NCI-H2196 treated with DMSO at 0.1 percent for 48 hours (cell line): ENCODE measurements around the gene CEP295NL.
A peak's percentile ranks its signal among the peaks of the same experiment; 100 is the strongest.
"Not testable (repeated sequence)": the region's sequence is repeated elsewhere in the genome, so short reads cannot be mapped to it uniquely, and the experiment has no call there.

Source experiments
- DNase-seq: peaks from one replicate; lab custom pipeline; 2025; ENCODE audit not compliant: unreplicated experiment; lab: John Stamatoyannopoulos, UW

Gene CEP295NL

DNA sequence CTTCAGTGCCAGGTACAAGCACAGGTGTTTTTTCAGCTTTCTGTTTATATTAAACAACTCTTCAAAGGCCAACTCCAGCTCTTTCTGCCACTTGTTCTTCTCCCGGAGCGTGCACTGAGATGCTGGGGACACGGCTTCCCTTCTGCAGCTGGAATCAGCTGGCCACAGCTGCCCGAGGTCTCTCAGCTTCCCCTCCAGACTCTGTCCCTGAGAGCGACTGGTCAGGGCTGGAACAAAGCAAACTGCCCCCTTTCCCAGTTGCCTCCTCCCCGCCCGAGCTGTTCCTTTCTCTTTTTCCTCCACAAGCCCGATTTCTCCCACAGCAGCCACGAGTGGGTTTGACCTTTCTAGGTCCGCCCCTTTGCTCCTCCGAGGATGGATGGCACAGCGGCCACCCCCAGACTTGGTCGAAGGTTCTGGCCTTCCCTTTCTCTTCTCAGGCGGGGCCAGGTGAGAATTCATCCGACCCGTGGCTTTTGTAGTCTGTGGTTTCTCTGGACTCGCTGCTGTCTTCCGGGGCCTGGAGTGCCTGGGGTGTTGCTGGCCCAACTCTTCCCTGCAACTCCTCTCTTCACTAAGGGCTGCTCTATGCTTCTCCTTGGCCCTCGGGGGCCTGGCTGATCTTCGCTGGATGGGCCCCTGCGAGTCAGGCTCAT, 11.5 kb downstream of the CEP295NL start:
- no peak for DNase-seq

- no peak for DNase-seq
These were observed 12.5 kb downstream of the CEP295NL start for GRCh38 chr17:78890498-78890897.

DNA sequence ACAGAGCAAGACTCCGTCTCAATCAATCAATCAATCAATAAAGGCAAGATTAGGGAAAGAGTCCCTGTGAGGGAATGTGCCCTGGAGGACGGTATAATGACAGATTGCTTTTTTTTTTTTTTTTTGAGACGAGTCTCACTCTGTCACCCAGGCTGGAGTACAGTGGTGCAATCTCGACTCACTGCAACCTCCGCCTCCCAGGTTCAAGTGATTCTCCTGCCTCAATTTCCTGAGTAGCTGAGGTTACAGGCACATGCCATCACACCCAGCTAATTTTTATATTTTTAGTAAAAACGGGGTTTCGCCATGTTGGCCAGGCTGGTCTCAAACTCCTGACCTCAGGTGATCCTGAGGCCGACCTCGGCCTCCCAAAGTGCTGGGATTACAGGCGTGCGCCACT, 12.9 kb downstream of the CEP295NL start:
- DNase-seq = not testable (repeated sequence)

DNA sequence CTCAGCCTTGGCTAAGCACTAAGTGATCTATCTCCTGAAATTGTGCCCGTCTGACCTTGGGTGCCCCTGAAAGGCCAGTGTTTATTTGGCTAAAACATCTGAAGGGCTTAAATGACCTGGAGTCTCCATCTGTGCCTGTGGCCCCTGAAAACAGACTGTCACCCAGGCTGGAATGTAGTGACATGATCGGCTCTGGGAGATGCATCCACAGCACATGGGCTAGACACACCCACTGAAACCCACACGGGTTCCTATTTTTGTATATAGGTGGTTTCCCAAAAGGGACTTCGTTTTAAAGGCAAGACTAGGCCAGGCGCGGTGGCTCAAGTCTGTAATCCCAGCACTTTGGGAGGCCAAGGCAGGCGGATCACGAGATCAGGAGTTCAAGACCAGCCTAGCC, 13.5 kb downstream of the CEP295NL start:
- DNase-seq = no peak

GRCh38 chr17:78888941-78889518, 14.0 kb downstream of the CEP295NL start:
- no peak for DNase-seq

DNA sequence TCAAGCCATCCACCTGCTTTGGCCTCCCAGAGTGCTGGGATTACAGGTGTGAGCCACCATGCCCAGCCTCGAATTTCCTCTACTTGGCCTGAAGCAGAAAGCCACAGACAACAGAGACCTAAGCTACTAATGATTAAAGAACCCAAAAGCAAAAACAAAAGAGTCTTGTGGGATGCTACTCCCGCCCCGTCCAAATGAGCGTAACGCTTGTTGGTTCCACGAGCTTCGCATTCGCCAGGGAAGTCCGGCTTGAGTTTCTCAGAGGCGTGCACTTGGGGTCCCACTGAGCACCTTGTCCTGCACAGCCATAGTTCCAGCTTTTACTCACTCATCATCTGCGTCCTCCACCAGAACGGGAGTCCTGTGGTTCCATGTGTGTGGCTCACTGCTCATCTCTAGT, 16.0 kb downstream of the CEP295NL start:
- no peak for DNase-seq

DNA sequence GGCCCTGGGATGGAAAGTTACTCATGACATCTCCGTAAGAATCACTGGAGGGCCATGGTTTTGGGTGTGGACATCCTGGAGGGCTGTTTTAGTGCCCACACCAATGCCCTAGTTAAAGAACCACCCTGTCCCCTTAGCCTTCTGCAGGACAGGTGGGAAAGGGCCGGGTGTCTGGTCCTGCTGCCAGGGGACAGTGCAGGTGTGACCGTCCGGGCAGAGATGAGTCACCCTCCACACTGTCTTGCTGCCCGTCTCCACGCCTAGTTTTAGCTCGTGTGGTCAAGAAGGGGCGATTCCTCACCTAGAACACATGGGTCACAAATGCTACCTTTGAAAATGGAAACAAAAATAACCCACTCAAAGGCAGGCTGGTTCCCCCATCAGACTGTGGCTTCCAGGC, 17.0 kb downstream of the CEP295NL start:
- no peak for DNase-seq

DNA sequence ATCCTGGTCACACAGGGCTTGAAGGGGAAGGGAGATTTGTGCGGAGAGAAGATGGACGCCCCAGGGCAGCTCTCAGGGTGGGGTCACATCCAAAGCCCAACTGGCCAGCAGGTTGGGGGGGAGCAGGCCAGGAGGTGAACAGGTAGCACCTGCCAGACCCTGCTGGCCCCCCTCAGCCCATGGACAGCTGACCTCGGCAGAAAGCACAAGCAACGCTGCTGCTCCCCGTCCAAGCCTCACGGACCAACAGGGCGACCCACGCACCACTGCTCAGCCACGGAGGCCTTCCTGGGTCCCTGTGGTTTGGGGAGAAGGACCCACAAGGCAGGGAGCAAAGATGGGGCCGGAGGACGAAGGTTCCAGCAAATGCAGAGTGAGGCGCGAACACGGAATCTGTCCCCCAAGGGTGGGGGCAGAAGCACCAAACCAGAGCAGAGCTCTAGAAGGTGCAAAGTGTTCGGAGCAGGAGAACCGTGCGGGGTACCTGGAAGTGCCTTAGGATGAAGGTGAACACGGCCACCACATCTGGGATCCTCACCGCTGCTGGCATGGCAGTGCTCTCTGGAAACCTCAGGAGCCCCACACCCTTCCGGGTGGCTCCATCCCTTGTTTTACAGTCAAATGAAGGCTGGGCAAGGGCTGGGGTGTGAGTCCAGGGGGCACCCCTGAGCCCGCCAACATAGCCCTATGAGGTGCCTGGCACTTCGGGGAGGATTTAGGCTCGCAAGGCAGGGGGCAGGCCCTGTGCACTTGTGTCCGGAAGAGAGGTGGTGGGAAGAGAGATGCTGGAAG, 17.9 kb downstream of the CEP295NL start:
- DNase-seq = no peak

- no peak for DNase-seq
These were observed 18.7 kb downstream of the CEP295NL start for GRCh38 chr17:78884148-78884825.

GRCh38 chr17:78883533-78884131, 19.4 kb downstream of the CEP295NL start:
- DNase-seq = peak; percentile 95

DNA sequence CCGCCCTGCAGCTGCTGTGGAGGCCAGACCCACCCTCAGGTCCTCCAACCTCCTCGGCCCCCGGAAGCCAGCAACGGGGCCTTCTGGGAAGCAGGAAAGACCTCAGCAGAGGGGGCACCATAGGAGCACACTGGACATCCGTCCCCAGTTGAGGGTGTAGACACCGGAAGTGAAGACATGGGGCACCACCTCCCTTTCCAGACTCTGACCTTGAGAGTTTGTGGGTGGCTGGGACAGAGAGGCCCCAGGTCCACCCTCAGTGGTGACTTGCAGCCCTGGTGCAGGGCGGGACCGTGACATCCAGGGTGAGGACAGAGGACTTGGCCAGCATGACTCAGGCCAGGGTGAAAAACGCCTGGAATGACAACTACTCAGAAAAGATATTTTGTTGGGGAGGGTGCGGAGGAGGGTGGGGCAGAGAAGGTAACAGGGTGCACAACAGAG, 19.9 kb downstream of the CEP295NL start:
- no peak for DNase-seq

DNA sequence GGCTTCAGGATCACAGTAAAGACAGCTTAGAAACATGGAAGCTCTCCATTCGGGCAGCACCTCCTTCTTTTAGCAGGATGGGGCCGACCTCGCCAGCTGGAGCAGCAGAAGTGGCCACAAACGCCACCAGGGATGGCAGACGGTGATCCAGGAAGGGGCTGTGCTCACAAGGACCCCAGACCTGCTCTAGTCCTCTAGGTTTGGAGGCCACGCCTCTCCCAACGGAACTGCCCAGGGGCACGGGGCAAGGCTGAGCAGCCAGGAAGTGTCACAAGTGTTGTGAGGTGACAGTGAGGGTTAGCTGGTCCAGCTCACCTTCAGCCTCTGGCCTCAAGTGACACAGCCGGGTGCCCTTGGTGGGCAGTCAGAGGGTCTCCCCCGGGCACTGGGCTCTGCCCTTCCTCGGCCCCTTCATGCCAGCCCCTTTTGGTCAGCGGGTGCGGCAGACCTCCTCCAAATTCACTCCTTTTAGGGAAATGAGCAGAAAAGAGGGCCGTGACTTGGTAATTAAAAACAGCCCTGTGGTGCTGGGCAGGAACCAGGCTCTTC, 20.4 kb downstream of the CEP295NL start:
- DNase-seq = no peak

- no peak for DNase-seq
These were observed 23.3 kb downstream of the CEP295NL start for GRCh38 chr17:78879635-78880186.

DNA sequence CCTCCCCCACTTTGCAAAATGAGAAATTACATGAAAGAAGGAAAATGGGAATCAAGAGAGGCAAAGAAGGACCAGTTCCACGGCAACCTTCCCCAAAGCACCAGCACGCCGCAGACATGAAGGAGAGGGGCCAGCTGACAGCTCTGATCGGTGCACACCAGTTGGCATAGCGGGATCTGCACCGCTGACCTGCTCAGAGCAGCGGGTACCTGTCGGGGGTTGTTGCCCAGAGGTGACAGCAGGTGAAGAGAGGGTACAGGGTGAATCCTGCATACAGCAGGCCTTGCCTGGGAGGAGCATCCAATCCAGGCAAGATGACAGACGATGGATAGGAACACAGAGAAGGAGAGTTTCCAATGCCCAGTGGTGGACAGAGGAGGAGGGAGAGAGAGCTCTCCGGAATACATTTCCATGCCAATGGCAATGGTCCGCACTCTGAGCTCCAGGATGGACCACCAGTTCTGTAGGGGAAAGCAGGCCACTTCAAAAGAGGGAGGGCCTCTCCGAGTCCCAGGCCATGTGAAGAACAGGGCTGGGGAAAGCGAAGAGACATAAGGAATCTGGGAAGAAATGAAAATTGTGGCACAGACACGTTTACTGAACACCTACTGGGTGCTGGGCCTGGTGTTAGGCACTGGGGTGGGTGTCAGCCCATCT, 24.0 kb downstream of the CEP295NL start:
- DNase-seq = no peak

GRCh38 chr17:78878261-78878660, 24.7 kb downstream of the CEP295NL start:
- no peak for DNase-seq

GRCh38 chr17:78876954-78877517, 26.0 kb downstream of the CEP295NL start:
- not testable (repeated sequence) for DNase-seq

GRCh38 chr17:78876094-78876597, 26.9 kb downstream of the CEP295NL start:
- no peak for DNase-seq

GRCh38 chr17:78875363-78876093, 27.5 kb downstream of the CEP295NL start:
- DNase-seq = no peak
